ENCODE results near the gene SH3RF3. TPM values are rescaled to one million over a fixed set of nuclear protein-coding genes. Genes with fewer than 3 reads are reported as not detected.
"Not testable (repeated sequence)": the region's sequence is repeated elsewhere in the genome, so short reads cannot be mapped to it uniquely, and the experiment has no call there.

Gene SH3RF3
- total and polyA plus RNA-seq, 9 of the 15 experiments (the other 6 are each of a cell fraction or from before 2014, with no cell fraction given), result 0.02 TPM; not detected in 8

GRCh38 chr2:109120166-109120565, 8.8 kb upstream of the SH3RF3 start (continued):
- TF ChIP-seq FOXP4 (CRISPR knock-in tag; IDR thresholded peaks at IDR 0.05; ENCODE audit: borderline replicate concordance), result no peak

GRCh38 chr2:109120686-109121085, 8.3 kb upstream of the SH3RF3 start:
- not testable (repeated sequence) for ATAC-seq

More at GRCh38 chr2:109120686-109121085, 8.3 kb upstream of the SH3RF3 start:
- H4K20me1 ChIP-seq (replicated peaks; ENCODE audit: control insufficient read depth, insufficient read depth, low read length); DNase-seq (ENCODE audit: extremely low read depth in 1 of 4, low spot score in 3 of 4); H3K9me3 ChIP-seq (replicated peaks; ENCODE audit: control insufficient read depth, insufficient read depth, low read depth, low read length); intact Hi-C loops (cut with micrococcal nuclease); FAIRE-seq; BruUV-seq (replicated peaks); H3K36me3 ChIP-seq (ENCODE audit: control insufficient read depth, insufficient read depth, low read length); H3K79me2 ChIP-seq (ENCODE audit: control insufficient read depth, insufficient read depth, low read length); H3K27me3 ChIP-seq (ENCODE audit: control insufficient read depth in 2 of 2, insufficient read depth in 2 of 2, low read length in 2 of 2); CTCF ChIA-PET (ENCODE audit: low intra/inter-chr PET ratio); H3K9ac ChIP-seq (ENCODE audit: insufficient read depth in 1 of 2, low read depth in 2 of 2, low read length in 2 of 2); H3K4me3 ChIP-seq; H3K4me2 ChIP-seq (ENCODE audit: insufficient read depth, low read length); H3K9me1 ChIP-seq (ENCODE audit: control insufficient read depth, insufficient read depth, low read length); H2AFZ ChIP-seq (ENCODE audit: low read depth, low read length); H3K27ac ChIP-seq (ENCODE audit: extremely low read depth, low read depth, low read length); H3K4me1 ChIP-seq (replicated peaks in 1 of 2; ENCODE audit: control insufficient read depth in 2 of 2, insufficient read depth in 2 of 2, low read length in 2 of 2): not testable (repeated sequence)
- in situ Hi-C loops (cut with MboI), result loop anchor here (10.0 kb wide), 1 partner anchor 384 kb away; no protein-coding TSS in a partner anchor
- 9% methylated on average over 8 of the region's 10 CpGs for WGBS (ENCODE audit: insufficient coverage, low coverage, missing lambda C conversion rate)
- POLR2A ChIA-PET, result interaction anchor here (0.7 to 0.8 kb wide), 2 partner anchors 12 to 603 kb away, joined by 3 read pairs; no protein-coding TSS in a partner anchor
